Natural killer cell treated with Interleukin-12 subunit alpha and Interleukin-12 subunit beta and Interleukin-15 and Interleukin-18, amount 100 ng/mL, for 72 hours (primary cell): ENCODE measurements around the gene GALNT13. TPM values are rescaled to one million over a fixed set of nuclear protein-coding genes. Genes with fewer than 3 reads are reported as not detected.

Experiments
- ATAC-seq, 2 donors: fragments of 150-1000 bp; cut with Tn5 transposase in 1 of 2; sonication (Bioruptor Pico), chemical (Tn5 transposase) in 1 of 2; 2 replicates each; pipeline ENCODE4 v1.10.0; 2021
- DNase-seq: peaks from one replicate; pipeline ENCODE4 v3.0.0; 2022; ENCODE audit warnings: low spot score
- H3K27ac Mint-ChIP-seq, 2 donors: 1 replicate in 1 of 2; 2 replicates in 1 of 2; pipeline ENCODE4 v1.8.0; 2022; ENCODE audit warnings: mixed read lengths in 2 of 2, mild to moderate bottlenecking in 1 of 2, moderate library complexity in 1 of 2
- H3K27me3 Mint-ChIP-seq, 2 donors: 1 replicate in 1 of 2; 2 replicates in 1 of 2; pipeline ENCODE4 v1.8.0; 2022; ENCODE audit warnings: mixed read lengths in 2 of 2
- H3K36me3 Mint-ChIP-seq: one replicate; pipeline ENCODE4 v1.8.0; 2022; ENCODE audit warnings: mixed read lengths
- H3K4me1 Mint-ChIP-seq, 2 donors: 1 replicate in 1 of 2; 2 replicates in 1 of 2; pipeline ENCODE4 v1.8.0; 2022; ENCODE audit warnings: low read depth in 2 of 2, mixed read lengths in 2 of 2, mild to moderate bottlenecking in 1 of 2
- H3K4me3 Mint-ChIP-seq: one replicate; pipeline ENCODE4 v1.8.0; 2022; ENCODE audit warnings: mixed read lengths
- H3K9me3 Mint-ChIP-seq: 2 replicates; pipeline ENCODE4 v1.8.0; 2022; ENCODE audit warnings: mixed read lengths
- total RNA-seq, 2 donors: library from RNA; stranded (reverse); gene quantifications; one replicate each; pipeline ENCODE4 v1.2.3, GENCODE V29; 2022

The GALNT13 gene
- total RNA-seq, 2 donors from 2014 or later = not detected

DNA sequence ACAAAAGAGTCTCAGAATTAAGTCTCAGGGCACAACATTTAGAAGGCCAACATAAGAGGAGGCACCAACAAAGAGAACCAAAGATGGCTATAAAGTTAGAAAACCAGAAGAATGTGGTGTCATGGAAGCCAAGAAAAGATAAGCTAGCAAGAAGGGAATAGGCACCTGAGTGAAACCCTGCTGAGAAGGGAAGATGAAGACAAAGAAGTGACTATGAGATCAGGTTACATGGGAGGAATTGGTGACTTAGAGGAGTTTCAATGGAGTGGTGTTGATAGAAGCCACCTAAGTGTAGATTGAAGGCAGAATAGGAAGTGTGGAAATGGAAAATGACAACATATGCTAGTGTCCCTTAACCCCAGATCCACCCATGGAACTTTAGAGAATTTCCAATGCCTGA lies 499.2 kb downstream of the GALNT13 start:
- H3K36me3 Mint-ChIP-seq = peaks cover 6% of the 10 kb centered on the region
- no peak for ATAC-seq
- peaks cover 17% of the 10 kb centered on the region for H3K9me3 Mint-ChIP-seq
- no peaks in the 10 kb centered on the region for H3K4me1 Mint-ChIP-seq
- DNase-seq = no peak
- H3K27ac Mint-ChIP-seq = no peak overlapping the region
- no peaks in the 10 kb centered on the region for H3K27me3 Mint-ChIP-seq
- H3K4me3 Mint-ChIP-seq = no peak overlapping the region

DNA sequence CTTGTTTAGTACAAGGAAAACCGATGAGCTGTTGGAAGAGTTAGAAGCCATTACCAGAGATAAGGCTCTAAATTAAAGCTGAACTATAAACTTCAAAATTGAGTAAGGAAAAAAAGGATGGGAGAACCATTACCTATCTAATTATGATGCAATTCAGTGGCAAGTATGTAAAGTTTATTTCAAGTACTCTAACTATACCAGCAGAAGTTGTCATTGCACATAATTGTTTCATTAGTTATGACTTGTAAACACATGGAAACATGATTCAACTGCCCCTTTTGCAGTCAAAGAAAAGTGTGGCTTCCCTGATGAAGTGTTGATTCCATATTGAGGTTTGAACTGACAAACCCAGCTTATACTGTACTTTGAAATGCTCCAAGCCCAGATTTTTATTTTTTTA lies 502.7 kb downstream of the GALNT13 start:
- no peak for ATAC-seq
- Mint-ChIP-seq H3K36me3 (peaks cover 6% of the 10 kb centered on the region), H3K4me1 (no peaks in the 10 kb centered on the region), H3K4me3 (no peak overlapping the region), H3K27ac (no peak overlapping the region), H3K9me3 (peaks cover 13% of the 10 kb centered on the region), H3K27me3 (no peaks in the 10 kb centered on the region)
- DNase-seq = no peak

DNA sequence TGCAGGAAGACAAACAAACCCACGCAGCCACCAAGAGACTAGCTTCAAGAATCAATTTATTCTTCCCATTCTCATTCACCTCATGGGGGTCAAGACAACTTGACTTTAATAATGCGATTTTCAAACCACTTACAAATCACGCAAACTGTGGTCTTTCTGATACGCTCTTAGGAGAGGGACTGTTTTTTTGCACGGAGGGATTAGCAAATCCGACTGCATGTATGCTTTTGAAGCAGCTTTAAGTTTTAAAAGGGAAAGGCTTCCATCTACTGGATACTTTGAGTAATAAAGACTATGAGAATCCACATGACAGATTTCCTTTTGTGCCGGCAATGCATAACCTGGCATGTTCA lies 503.8 kb downstream of the GALNT13 start:
- Mint-ChIP-seq H3K4me3 (no peak overlapping the region), H3K27ac (no peak overlapping the region), H3K4me1 (no peaks in the 10 kb centered on the region), H3K9me3 (peaks cover 9% of the 10 kb centered on the region), H3K27me3 (no peaks in the 10 kb centered on the region), H3K36me3 (no peaks in the 10 kb centered on the region)
- DNase-seq (no peak), ATAC-seq (no peak)

DNA sequence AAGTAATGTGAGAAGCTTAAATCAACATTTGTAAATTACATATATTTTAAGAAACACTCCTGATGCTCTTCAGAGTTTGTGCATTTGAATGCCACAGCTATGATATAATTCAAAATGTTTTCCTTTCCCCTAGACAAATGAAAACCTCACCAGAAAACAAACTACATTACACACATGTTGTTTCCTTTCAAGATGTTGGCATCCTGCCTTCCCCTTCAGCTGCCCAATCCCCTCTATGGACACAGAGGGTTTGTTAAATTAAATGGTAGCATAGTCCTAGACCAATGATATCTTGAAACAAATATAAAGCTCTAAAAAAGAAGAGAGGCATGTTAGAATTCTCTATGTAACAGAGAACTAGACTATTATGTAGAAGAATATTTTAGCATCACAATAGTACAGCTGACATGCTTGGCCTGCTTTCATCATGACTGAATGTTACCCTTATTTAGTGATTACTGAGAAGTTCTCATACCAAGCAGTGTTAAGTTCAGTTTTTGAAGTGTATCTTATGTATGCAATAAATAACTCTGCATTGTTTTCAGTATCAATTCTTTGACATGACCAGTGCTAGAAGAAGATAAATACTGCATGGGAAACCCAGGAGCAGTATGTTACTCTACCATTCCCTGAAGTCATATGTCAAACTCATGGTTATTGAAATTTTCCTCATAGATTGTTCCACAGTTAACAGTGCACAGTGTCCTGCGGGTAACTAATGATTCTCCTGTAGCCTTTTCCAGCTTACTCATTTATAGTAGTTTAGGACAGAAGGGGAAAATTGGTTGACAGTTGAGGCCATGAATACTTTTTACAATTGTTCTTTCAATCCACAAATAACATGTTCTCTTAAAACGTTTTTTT lies 510.4 kb downstream of the GALNT13 start:
- DNase-seq = no peak
- peaks cover 7% of the 10 kb centered on the region for H3K9me3 Mint-ChIP-seq
- no peaks in the 10 kb centered on the region for H3K4me1 Mint-ChIP-seq
- no peak for ATAC-seq
- H3K36me3 Mint-ChIP-seq = no peaks in the 10 kb centered on the region
- H3K27me3 Mint-ChIP-seq = no peaks in the 10 kb centered on the region
- no peak overlapping the region for H3K27ac Mint-ChIP-seq
- H3K4me3 Mint-ChIP-seq = no peak overlapping the region

DNA sequence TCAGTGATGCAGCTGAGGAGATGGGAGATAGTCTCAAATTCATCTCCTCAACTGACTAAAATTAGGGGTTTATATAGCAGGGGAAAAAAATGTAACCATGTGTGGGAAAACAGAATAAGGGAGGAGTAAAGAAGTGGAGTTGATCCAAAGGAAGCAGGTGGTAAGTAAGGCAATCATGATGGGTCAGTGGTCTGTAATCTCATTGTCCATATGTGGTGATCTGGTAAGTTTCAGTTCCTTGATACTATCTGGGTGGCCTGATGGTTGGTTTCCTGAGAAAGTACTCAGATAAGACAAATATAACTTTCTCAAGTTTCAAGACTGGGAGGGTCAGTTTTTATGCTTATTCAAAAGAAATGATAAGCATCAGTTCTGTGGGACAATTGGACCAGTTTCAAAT lies 514.5 kb downstream of the GALNT13 start:
- no peaks in the 10 kb centered on the region for H3K4me1 Mint-ChIP-seq
- no peak for ATAC-seq
- no peak overlapping the region for H3K4me3 Mint-ChIP-seq
- no peaks in the 10 kb centered on the region for H3K36me3 Mint-ChIP-seq
- no peak for DNase-seq
- H3K9me3 Mint-ChIP-seq = peaks cover 15% of the 10 kb centered on the region
- H3K27ac Mint-ChIP-seq = no peak overlapping the region
- no peaks in the 10 kb centered on the region for H3K27me3 Mint-ChIP-seq

DNA sequence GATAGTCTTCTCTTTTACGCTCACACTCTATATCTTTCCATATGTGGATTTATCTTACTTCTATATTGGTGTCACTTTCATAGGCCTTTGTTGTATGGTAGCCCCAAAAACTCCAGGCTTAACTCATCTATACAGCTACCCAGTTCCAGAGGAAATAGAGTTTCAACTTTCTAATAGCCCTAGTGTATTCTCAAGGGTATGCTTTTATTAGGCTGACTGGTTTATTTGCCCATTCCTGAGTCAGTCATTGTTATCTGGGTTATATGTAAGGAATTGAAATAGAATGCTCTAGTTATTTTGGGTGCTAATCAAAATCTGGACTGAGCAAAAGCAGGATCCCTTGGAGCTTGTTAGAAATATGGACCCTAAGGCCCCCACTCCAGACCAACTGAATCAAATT lies 519.3 kb downstream of the GALNT13 start:
- DNase-seq (no peak), ATAC-seq (no peak)
- no peaks in the 10 kb centered on the region for H3K36me3 Mint-ChIP-seq
- no peak overlapping the region for H3K27ac Mint-ChIP-seq
- no peaks in the 10 kb centered on the region for H3K27me3 Mint-ChIP-seq
- no peaks in the 10 kb centered on the region for H3K4me1 Mint-ChIP-seq
- H3K4me3 Mint-ChIP-seq = no peak overlapping the region
- peaks cover 22% of the 10 kb centered on the region for H3K9me3 Mint-ChIP-seq

DNA sequence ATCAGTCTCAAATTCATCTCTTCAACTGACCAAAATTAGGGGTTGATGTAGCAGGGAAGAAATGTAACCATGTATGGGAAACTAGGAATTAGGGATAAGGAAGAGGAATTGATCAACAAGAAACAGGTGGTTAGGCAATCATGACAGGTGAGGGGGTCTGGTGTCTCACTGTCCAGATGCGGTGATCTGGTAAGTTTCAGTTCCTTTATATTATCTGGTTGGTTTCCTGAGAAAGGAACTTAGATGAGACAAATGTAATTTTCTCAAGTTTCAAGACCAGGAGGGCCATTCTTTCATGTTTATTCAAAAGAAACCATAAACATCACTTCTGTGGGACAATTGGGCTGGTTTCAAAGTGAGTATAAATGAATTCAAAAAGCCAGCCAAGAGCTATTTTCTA lies 520.5 kb downstream of the GALNT13 start:
- no peak overlapping the region for H3K4me3 Mint-ChIP-seq
- H3K27me3 Mint-ChIP-seq = no peaks in the 10 kb centered on the region
- peaks cover 21% of the 10 kb centered on the region for H3K9me3 Mint-ChIP-seq
- ATAC-seq (no peak), DNase-seq (no peak)
- H3K27ac Mint-ChIP-seq = no peak overlapping the region
- H3K4me1 Mint-ChIP-seq = no peaks in the 10 kb centered on the region
- H3K36me3 Mint-ChIP-seq = no peaks in the 10 kb centered on the region

DNA sequence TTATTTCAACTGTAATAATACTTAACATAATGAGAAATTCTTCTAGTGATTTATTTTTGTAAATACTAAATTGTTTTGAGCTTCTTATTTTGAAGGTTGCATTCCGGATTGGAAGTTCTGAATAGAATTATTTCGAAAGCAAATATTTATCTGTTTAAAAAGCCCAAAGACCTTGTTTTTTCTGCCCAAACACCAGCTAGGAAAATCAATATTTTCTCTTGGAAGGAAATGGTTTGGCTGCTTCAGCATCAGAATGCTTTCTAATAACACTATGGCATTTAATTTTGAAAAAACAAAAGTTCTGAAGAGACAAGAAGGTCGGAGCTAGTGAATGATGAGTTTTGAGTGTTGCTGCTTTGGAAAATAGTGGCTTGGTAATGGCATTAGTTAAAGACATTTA lies 522.9 kb downstream of the GALNT13 start:
- no peaks in the 10 kb centered on the region for H3K36me3 Mint-ChIP-seq

DNA sequence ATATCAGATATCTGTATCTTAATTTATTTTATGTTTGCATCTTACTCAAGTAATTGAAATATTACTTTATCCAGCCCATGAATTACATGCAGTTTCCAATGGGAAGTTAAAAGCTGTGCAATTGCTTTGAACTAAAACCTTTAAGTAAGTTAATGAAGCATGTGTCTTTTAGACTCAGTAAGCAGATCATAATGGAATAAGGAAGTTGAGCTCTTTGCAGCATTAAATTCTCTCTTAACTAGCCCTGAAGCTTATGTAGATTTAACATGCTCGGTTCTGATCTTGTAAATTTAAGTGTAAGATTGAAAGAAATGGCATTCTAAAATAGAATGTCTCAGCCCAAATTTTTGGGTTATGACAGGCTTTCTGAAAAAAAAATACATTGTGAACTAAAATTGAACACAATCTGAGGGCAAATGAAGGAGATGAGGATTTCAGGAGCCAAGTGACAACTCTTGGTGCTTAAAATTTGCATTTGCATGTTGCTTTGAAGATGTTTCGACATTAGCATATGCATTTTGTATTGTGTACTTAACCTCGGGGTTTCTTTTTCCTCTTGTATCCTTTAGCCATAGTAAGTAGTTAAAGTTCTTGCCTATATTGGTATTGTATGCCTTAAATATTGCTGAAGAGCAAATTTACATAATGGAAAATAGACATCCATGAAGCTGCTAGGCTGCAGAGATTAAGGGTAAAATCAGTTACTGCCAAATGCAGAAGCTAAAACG lies 529.0 kb downstream of the GALNT13 start:
- DNase-seq (no peak), ATAC-seq (no peak)
- H3K27ac Mint-ChIP-seq = no peak overlapping the region
- H3K4me1 Mint-ChIP-seq = no peaks in the 10 kb centered on the region
- H3K9me3 Mint-ChIP-seq = peaks cover 5% of the 10 kb centered on the region
- H3K36me3 Mint-ChIP-seq = no peaks in the 10 kb centered on the region
- no peaks in the 10 kb centered on the region for H3K27me3 Mint-ChIP-seq
- no peak overlapping the region for H3K4me3 Mint-ChIP-seq

More for the DNA sequence above, 522.9 kb downstream of the GALNT13 start:
- no peak for ATAC-seq
- Mint-ChIP-seq H3K9me3 (peaks cover 16% of the 10 kb centered on the region), H3K27ac (no peak overlapping the region), H3K4me1 (no peaks in the 10 kb centered on the region), H3K4me3 (no peak overlapping the region), H3K27me3 (no peaks in the 10 kb centered on the region)
- DNase-seq = no peak

DNA sequence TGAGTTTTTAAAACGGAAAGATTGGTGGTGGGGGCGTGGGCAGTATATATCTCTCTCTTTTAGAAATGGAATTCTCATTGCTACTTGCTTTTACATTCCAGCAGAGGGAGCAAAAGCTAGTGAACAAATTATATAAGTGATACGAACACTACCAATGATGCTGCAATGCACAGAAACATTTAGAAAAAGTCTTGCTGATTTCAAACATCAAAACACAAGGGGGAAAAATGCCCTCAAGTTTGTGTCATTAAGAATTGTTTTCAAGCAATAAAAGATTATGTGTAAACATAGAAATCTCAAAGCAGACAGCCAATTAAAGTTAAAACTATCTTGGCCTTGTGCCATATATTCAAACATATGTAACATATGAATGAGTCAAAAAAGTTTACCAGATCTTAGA lies 530.5 kb downstream of the GALNT13 start:
- Mint-ChIP-seq H3K27me3 (no peaks in the 10 kb centered on the region), H3K9me3 (peaks cover 9% of the 10 kb centered on the region), H3K36me3 (peaks cover 4% of the 10 kb centered on the region), H3K27ac (no peak overlapping the region), H3K4me3 (no peak overlapping the region), H3K4me1 (no peaks in the 10 kb centered on the region)
- DNase-seq (no peak), ATAC-seq (no peak)

DNA sequence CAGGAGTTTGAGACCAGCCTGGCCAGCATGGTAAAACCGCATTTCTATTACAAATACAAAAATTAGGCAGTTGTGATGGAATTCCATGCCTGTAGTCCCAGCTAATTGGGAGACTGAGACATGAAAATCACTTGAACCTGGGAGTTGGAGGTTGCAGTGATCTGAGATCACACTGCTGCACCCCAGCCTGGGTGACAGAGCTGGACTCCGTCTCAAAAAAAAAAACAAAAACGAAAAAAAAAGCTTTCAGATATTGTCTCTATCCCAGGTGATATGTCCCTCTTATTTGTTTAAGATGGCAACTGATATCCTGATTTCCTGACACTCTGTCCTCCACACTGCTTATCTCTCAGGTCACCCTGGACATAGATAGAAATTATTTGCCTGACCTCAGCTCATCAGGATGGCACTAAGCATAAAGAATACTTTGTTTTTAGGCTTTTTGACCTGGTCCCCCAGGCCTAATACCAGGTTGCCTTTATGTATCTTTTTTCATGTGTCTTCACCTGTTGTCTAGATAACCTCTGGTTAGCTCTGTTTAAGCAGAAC lies 531.6 kb downstream of the GALNT13 start:
- no peak for ATAC-seq
- Mint-ChIP-seq H3K27ac (no peak overlapping the region), H3K27me3 (no peaks in the 10 kb centered on the region), H3K36me3 (peaks cover 4% of the 10 kb centered on the region), H3K9me3 (peaks cover 14% of the 10 kb centered on the region), H3K4me1 (no peaks in the 10 kb centered on the region), H3K4me3 (no peak overlapping the region)
- no peak for DNase-seq

DNA sequence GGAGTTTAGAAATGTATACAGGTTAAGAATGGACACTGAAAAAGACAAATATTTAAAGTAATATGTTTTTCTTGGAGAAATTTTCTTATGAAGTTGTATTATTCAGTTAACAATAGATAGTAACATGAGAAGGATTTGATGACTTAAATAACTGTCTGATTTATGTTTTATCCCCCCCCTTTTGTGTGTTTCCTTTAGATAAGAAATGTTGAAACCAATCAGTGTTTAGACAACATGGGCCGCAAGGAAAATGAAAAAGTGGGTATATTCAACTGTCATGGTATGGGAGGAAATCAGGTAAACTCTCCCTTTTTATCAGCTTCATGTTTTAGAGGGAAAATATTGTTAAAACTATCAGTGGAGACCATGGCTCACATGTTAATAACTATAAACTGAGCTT lies 537.1 kb downstream of the GALNT13 start:
- H3K27ac Mint-ChIP-seq = no peak overlapping the region
- ATAC-seq (no peak), DNase-seq (no peak)

DNA sequence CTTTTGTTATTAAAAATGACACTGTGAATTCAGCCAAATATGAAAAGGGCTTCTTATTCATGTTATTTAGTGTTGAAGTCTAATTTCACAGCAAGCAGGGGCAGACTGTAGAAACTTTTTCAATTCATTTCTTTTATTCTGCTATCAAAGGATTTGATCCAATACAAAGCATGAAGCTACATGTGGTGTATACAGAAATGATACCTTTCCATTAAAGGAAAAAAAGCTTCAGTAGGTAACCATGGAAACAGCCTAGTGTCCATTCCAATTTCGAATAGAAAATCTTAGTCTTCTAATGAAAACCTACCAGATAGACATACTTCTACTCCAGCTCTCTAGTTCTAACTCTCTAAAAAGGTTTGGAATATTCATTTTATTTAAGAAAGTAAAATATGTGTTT lies 550.5 kb downstream of the GALNT13 start:
- Mint-ChIP-seq H3K27ac (no peak overlapping the region), H3K9me3 (peaks cover 14% of the 10 kb centered on the region), H3K36me3 (peaks cover 4% of the 10 kb centered on the region), H3K4me3 (no peak overlapping the region), H3K4me1 (no peaks in the 10 kb centered on the region), H3K27me3 (no peaks in the 10 kb centered on the region)
- no peak for ATAC-seq
- DNase-seq = no peak

More for the DNA sequence above, 537.1 kb downstream of the GALNT13 start:
- H3K9me3 Mint-ChIP-seq = peaks cover 12% of the 10 kb centered on the region
- peaks cover 4% of the 10 kb centered on the region for H3K36me3 Mint-ChIP-seq
- H3K4me3 Mint-ChIP-seq = no peak overlapping the region
- H3K27me3 Mint-ChIP-seq = no peaks in the 10 kb centered on the region
- no peaks in the 10 kb centered on the region for H3K4me1 Mint-ChIP-seq

DNA sequence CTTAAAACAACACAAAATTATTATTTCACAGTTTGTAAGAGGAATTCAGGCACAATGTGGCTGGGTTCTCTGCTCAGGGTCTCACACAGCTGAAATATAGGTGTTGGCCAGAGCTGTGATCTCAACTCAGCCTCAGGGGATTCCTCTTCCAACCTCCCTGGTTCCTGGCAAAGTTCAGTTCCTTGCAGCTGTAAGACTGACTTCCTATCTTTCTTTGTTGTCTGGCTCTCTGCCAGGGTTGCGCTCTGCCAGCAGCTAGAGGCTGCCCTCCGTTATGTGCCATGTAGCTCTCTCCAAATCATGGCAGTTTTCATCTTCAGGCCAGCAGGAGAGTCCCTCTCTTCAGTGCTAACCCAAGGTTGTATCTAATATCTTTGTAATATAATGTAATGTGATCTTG lies 554.3 kb downstream of the GALNT13 start:
- DNase-seq = no peak
- no peak overlapping the region for H3K4me3 Mint-ChIP-seq
- H3K36me3 Mint-ChIP-seq = peaks cover 7% of the 10 kb centered on the region
- no peaks in the 10 kb centered on the region for H3K27me3 Mint-ChIP-seq
- no peak overlapping the region for H3K27ac Mint-ChIP-seq
- ATAC-seq = no peak
- H3K4me1 Mint-ChIP-seq = no peaks in the 10 kb centered on the region
- H3K9me3 Mint-ChIP-seq = peaks cover 25% of the 10 kb centered on the region
